Caco-2 (cell line): ENCODE measurements around the gene LGALS7B. TPM values are rescaled to one million over a fixed set of nuclear protein-coding genes. Genes with fewer than 3 reads are reported as not detected.
"Not testable (repeated sequence)": the region's sequence is repeated elsewhere in the genome, so short reads cannot be mapped to it uniquely, and the experiment has no call there.

Experiments used
- BruUV-seq: library from RNA; stranded (reverse); fragments of 400-500 nt; replicated peaks from 2 replicates; lab custom pipeline; 2021; lab: Mats Ljungman, UMichigan
- CTCF ChIA-PET: fragments of 300-600 bp; sonication (Branson Sonifier 250); formaldehyde crosslinking; loops from one replicate; lab custom pipeline; 2022; ENCODE audit warnings: antibody characterized with exemption; lab: Charles Lee
- POLR2A ChIA-PET: fragments of 300-600 bp; sonication (Branson Sonifier 250); formaldehyde crosslinking; loops from one replicate; lab custom pipeline; 2022; ENCODE audit warnings: antibody characterized with exemption; lab: Charles Lee
- DNase-seq, 2 experiments: peaks; one replicate each; pipeline versions ENCODE4 v3.0.0 to v3.0.0-alpha.2; 2020 to 2022
- H3K27me3 ChIP-seq: replicated peaks from 2 replicates; pipeline ENCODE4 v1.6.0; 2011; ENCODE audit warnings: low read length; ENCODE audit not compliant: control insufficient read depth, insufficient read depth
- H3K36me3 ChIP-seq: 2 replicates; pipeline ENCODE4 v1.5.1; 2011; ENCODE audit warnings: low read length; ENCODE audit not compliant: control insufficient read depth, insufficient read depth
- H3K4me1 ChIP-seq: fragments of 250-450 bp; sonication (Bioruptor Pico); 2 replicates; pipeline ENCODE4 v1.5.1; 2020; ENCODE audit warnings: mild to moderate bottlenecking
- H3K4me3 ChIP-seq: 2 replicates; pipeline ENCODE4 v1.5.1; 2011; ENCODE audit warnings: low read depth, mild to moderate bottlenecking, control low read depth, low read length
- H3K9me3 ChIP-seq: fragments of 250-450 bp; sonication (Bioruptor Pico); 2 replicates; pipeline ENCODE4 v1.5.1; 2020; ENCODE audit warnings: mild to moderate bottlenecking, moderate library complexity
- H3K27ac Mint-ChIP-seq: one replicate; pipeline ENCODE4 v1.8.0; 2022; ENCODE audit warnings: mixed read lengths; ENCODE audit not compliant: unreplicated experiment
- H3K27me3 Mint-ChIP-seq: one replicate; pipeline ENCODE4 v1.8.0; 2022; ENCODE audit warnings: mixed read lengths; ENCODE audit not compliant: insufficient read depth, unreplicated experiment
- H3K36me3 Mint-ChIP-seq: one replicate; pipeline ENCODE4 v1.8.0; 2022; ENCODE audit warnings: mild to moderate bottlenecking, mixed read lengths; ENCODE audit not compliant: insufficient read depth, unreplicated experiment
- H3K4me1 Mint-ChIP-seq: one replicate; pipeline ENCODE4 v1.8.0; 2022; ENCODE audit warnings: low read depth, mixed read lengths; ENCODE audit not compliant: unreplicated experiment
- H3K4me3 Mint-ChIP-seq: one replicate; pipeline ENCODE4 v1.8.0; 2022; ENCODE audit warnings: mild to moderate bottlenecking, moderate library complexity, mixed read lengths; ENCODE audit not compliant: unreplicated experiment
- H3K9me3 Mint-ChIP-seq: one replicate; pipeline ENCODE4 v1.8.0; 2022; ENCODE audit warnings: mixed read lengths; ENCODE audit not compliant: unreplicated experiment
- CTCF ChIP-seq, 2 experiments: fragments of 200-600 bp in 1 of 2; IDR thresholded peaks; 1 replicate in 1 of 2; 2 replicates in 1 of 2; pipeline versions ENCODE4 v1.5.1 to v1.8.0; 2011 to 2022; ENCODE audit warnings: antibody characterized with exemption in 1 of 2, control low read depth in 1 of 2, inconsistent platforms in 1 of 2, low read depth in 1 of 2, low read length in 1 of 2, mild to moderate bottlenecking in 1 of 2, moderate library complexity in 1 of 2; ENCODE audit not compliant: insufficient read depth in 1 of 2, severe bottlenecking in 1 of 2, unreplicated experiment in 1 of 2
- intact Hi-C: fragments of 100-400 bp; cut with micrococcal nuclease; formaldehyde crosslinking; loops from one replicate; pipeline ENCODE4 v1.10.0; 2022; ENCODE audit not compliant: unreplicated experiment
- total RNA-seq: library from RNA; stranded (reverse); gene quantifications from 2 replicates; pipeline ENCODE4 v1.2.3, GENCODE V29; 2022

LGALS7B gene
- total RNA-seq, 1 experiment from 2014 or later, result not detected

- Histone ChIP-seq H3K4me1 (peaks cover 14% of the 10 kb centered on the region), H3K27me3 (no peaks in the 10 kb centered on the region), H3K36me3 (no peaks in the 10 kb centered on the region), H3K4me3 (no peak overlapping the region), H3K9me3 (no peaks in the 10 kb centered on the region)
- no peaks in the 10 kb centered on the region for H3K4me1 Mint-ChIP-seq
- intact Hi-C loops, result no loop called here
- no peaks in the 10 kb centered on the region for H3K9me3 Mint-ChIP-seq
- no peak for TF ChIP-seq CTCF (IDR thresholded peaks at IDR 0.05; ENCODE audit: insufficient read depth in 1 of 2, low read depth in 1 of 2, low read length in 1 of 2, severe bottlenecking in 1 of 2, unreplicated experiment in 1 of 2)
- DNase-seq, result no peak
- H3K4me3 Mint-ChIP-seq, result no peak overlapping the region
- H3K27ac Mint-ChIP-seq, result no peak overlapping the region
- ChIA-PET CTCF (no interaction called here), POLR2A (interaction anchor here (0.5 kb wide), 1 partner anchor 32 kb away, joined by 7 read pairs; no protein-coding TSS in a partner anchor)
- no peaks in the 10 kb centered on the region for H3K27me3 Mint-ChIP-seq
- BruUV-seq, result no TSS peak
- H3K36me3 Mint-ChIP-seq, result no peaks in the 10 kb centered on the region
These were observed 2.3 kb upstream of the LGALS7B start for GRCh38 chr19:38786572-38787265.

- H3K4me3 Mint-ChIP-seq, result not testable (repeated sequence)
These were observed 1.8 kb downstream of the LGALS7B start for GRCh38 chr19:38790507-38791403.

GRCh38 chr19:38791451-38792064 is 2.6 kb downstream of the LGALS7B start:
- H3K4me1 ChIP-seq, H3K4me1 Mint-ChIP-seq, H3K9me3 Mint-ChIP-seq, POLR2A ChIA-PET, CTCF ChIA-PET, H3K36me3 Mint-ChIP-seq, H3K36me3 ChIP-seq, BruUV-seq, H3K27ac Mint-ChIP-seq, DNase-seq, H3K9me3 ChIP-seq, H3K4me3 Mint-ChIP-seq, H3K27me3 Mint-ChIP-seq, H3K4me3 ChIP-seq, intact Hi-C loops, H3K27me3 ChIP-seq: not testable (repeated sequence)

More at GRCh38 chr19:38790507-38791403, 1.8 kb downstream of the LGALS7B start:
- CTCF ChIA-PET, H3K36me3 Mint-ChIP-seq, H3K27ac Mint-ChIP-seq, H3K4me3 ChIP-seq, H3K9me3 Mint-ChIP-seq, H3K9me3 ChIP-seq, H3K4me1 Mint-ChIP-seq, POLR2A ChIA-PET, H3K27me3 Mint-ChIP-seq, H3K4me1 ChIP-seq, H3K27me3 ChIP-seq, H3K36me3 ChIP-seq, DNase-seq, BruUV-seq, intact Hi-C loops: not testable (repeated sequence)
